DOHH2 (cell line): Measurements from ENCODE around the gene PKHD1.

Experiments used
- EZH2phosphoT487 ChIP-seq: fragments of 200-600 bp; sonication (generic); IDR thresholded peaks from 2 replicates; pipeline ENCODE4 v1.6.1; 2017; ENCODE audit warnings: borderline replicate concordance, mild to moderate bottlenecking, antibody characterized with exemption, low read length, moderate library complexity, mixed read lengths
- TF ChIP-seq, protein P1 (sequence below): fragments of 200-600 bp; sonication (generic); IDR thresholded peaks from one replicate; pipeline ENCODE4 v1.5.1; 2014; ENCODE audit warnings: antibody characterized with exemption, mild to moderate bottlenecking, low read depth, low read length; ENCODE audit not compliant: poor library complexity, severe bottlenecking

DNA sequence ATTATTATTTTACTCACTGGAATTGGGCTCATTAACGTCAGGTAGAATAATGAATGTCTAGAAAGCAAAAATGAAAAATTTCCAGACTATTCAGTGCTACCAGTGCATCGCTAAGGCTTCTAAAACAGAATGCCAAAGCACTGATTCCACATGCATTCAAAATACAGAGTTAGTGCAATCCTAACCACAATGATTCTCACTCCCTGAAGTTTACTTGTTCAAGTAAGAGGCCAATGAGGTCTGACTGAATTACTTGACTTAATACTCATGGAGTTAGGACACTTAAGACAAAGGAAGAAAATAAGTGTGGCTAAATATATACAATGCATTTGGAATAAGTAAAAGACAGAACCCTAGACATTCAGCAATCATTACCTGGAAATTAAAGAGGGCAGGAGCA is 220.5 kb downstream of the PKHD1 start:
- TF ChIP-seq, protein P1, sequence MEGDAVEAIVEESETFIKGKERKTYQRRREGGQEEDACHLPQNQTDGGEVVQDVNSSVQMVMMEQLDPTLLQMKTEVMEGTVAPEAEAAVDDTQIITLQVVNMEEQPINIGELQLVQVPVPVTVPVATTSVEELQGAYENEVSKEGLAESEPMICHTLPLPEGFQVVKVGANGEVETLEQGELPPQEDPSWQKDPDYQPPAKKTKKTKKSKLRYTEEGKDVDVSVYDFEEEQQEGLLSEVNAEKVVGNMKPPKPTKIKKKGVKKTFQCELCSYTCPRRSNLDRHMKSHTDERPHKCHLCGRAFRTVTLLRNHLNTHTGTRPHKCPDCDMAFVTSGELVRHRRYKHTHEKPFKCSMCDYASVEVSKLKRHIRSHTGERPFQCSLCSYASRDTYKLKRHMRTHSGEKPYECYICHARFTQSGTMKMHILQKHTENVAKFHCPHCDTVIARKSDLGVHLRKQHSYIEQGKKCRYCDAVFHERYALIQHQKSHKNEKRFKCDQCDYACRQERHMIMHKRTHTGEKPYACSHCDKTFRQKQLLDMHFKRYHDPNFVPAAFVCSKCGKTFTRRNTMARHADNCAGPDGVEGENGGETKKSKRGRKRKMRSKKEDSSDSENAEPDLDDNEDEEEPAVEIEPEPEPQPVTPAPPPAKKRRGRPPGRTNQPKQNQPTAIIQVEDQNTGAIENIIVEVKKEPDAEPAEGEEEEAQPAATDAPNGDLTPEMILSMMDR: no peak
- TF ChIP-seq EZH2phosphoT487: no peak
